GM23338 (cell line): ENCODE results near the gene AGFG2. TPM values are rescaled to one million over a fixed set of nuclear protein-coding genes. Genes with fewer than 3 reads are reported as not detected.
A peak's percentile ranks its signal among the peaks of the same experiment; 100 is the strongest.

Experiments
- ATAC-seq: fragments of 200-7000 bp; cut with Tn5 transposase; 3 replicates; pipeline ENCODE4 v1.9.1; 2020
- DNase-seq: peaks from one replicate; pipeline ENCODE4 v3.0.0-alpha.2; 2015; ENCODE audit warnings: low spot score
- H2AFZ ChIP-seq: fragments of 200-600 bp; sonication (generic); 2 replicates; pipeline ENCODE4 v1.8.0; 2016; ENCODE audit warnings: antibody characterized with exemption, mild to moderate bottlenecking, moderate library complexity
- H3F3A ChIP-seq: fragments of 200-600 bp; sonication (generic); replicated peaks from 2 replicates; pipeline ENCODE4 v1.8.0; 2017; ENCODE audit warnings: antibody characterized with exemption, mixed run types, low read depth
- H3K27ac ChIP-seq: fragments of 200-600 bp; sonication (generic); 2 replicates; pipeline ENCODE4 v1.6.1; 2016; ENCODE audit warnings: low read depth
- H3K27me3 ChIP-seq: fragments of 200-600 bp; sonication (generic); 2 replicates; pipeline ENCODE4 v1.8.0; 2016; ENCODE audit warnings: mild to moderate bottlenecking, mixed run types, moderate library complexity; ENCODE audit not compliant: insufficient read depth
- H3K36me3 ChIP-seq: fragments of 200-600 bp; sonication (generic); 2 replicates; pipeline ENCODE4 v1.8.0; 2016; ENCODE audit warnings: mild to moderate bottlenecking; ENCODE audit not compliant: insufficient read depth
- H3K4me1 ChIP-seq: fragments of 200-600 bp; sonication (generic); 2 replicates; pipeline ENCODE4 v1.8.0; 2016; ENCODE audit warnings: mild to moderate bottlenecking, moderate library complexity; ENCODE audit not compliant: insufficient read depth
- H3K4me2 ChIP-seq: fragments of 200-600 bp; sonication (generic); 2 replicates; pipeline ENCODE4 v1.7.1; 2017; ENCODE audit warnings: mixed run types
- H3K4me3 ChIP-seq: fragments of 200-600 bp; sonication (generic); 2 replicates; pipeline ENCODE4 v1.6.1; 2016; ENCODE audit warnings: mixed run types
- H3K79me2 ChIP-seq: fragments of 200-600 bp; sonication (generic); replicated peaks from 2 replicates; pipeline ENCODE4 v1.8.0; 2017; ENCODE audit warnings: mild to moderate bottlenecking; ENCODE audit not compliant: insufficient read depth
- H3K9me2 ChIP-seq: fragments of 200-600 bp; sonication (generic); 2 replicates; pipeline ENCODE4 v1.8.0; 2017; ENCODE audit not compliant: insufficient read depth
- H4K20me1 ChIP-seq: fragments of 200-600 bp; sonication (generic); replicated peaks from 2 replicates; pipeline ENCODE4 v1.8.0; 2017; ENCODE audit warnings: mild to moderate bottlenecking; ENCODE audit not compliant: insufficient read depth
- H3K27ac Mint-ChIP-seq: 2 replicates; pipeline ENCODE4 v1.8.0; 2020; ENCODE audit warnings: inconsistent platforms, mild to moderate bottlenecking, moderate library complexity, mixed read lengths
- H3K27me3 Mint-ChIP-seq: 3 replicates; pipeline ENCODE4 v1.8.0; 2022; ENCODE audit warnings: low read depth, mild to moderate bottlenecking, moderate library complexity, mixed read lengths, inconsistent platforms; ENCODE audit not compliant: insufficient read depth, poor library complexity
- H3K36me3 Mint-ChIP-seq: 3 replicates; pipeline ENCODE4 v1.8.0; 2021; ENCODE audit warnings: low read depth, mild to moderate bottlenecking, inconsistent platforms, moderate library complexity, mixed read lengths
- H3K4me1 Mint-ChIP-seq: 3 replicates; pipeline ENCODE4 v1.8.0; 2020; ENCODE audit warnings: mild to moderate bottlenecking, inconsistent platforms, mixed read lengths
- H3K4me3 Mint-ChIP-seq: 3 replicates; pipeline ENCODE4 v1.8.0; 2021; ENCODE audit warnings: moderate library complexity, mild to moderate bottlenecking, inconsistent platforms, mixed read lengths
- H3K9me3 Mint-ChIP-seq: 3 replicates; pipeline ENCODE4 v1.8.0; 2020; ENCODE audit warnings: moderate library complexity, mild to moderate bottlenecking, inconsistent platforms, mixed read lengths
- CTCF ChIP-seq, 2 experiments: fragments of 200-600 bp in 1 of 2; sonication (generic) in 1 of 2; conservative IDR thresholded peaks; 2 replicates each; pipeline versions ENCODE4 v1.5.1 to v1.6.1; 2016 to 2017; ENCODE audit warnings: antibody characterized with exemption in 2 of 2, low read depth in 2 of 2, mild to moderate bottlenecking in 2 of 2, moderate library complexity in 1 of 2
- EZH2 ChIP-seq: fragments of 200-600 bp; sonication (generic); IDR thresholded peaks from one replicate; pipeline ENCODE4 v1.8.0; 2017; ENCODE audit warnings: antibody characterized with exemption, mild to moderate bottlenecking, low read depth; ENCODE audit not compliant: unreplicated experiment
- EZH2phosphoT487 ChIP-seq: fragments of 200-600 bp; sonication (generic); IDR thresholded peaks from one replicate; pipeline ENCODE4 v1.8.1; 2018; ENCODE audit warnings: antibody characterized with exemption; ENCODE audit not compliant: unreplicated experiment
- STAT1 ChIP-seq: IDR thresholded peaks from one replicate; pipeline ENCODE4 v1.6.1; 2016; ENCODE audit warnings: antibody characterized with exemption; ENCODE audit not compliant: unreplicated experiment
- ZNF462 ChIP-seq: fragments of 250-450 bp; sonication (Bioruptor Pico); IDR thresholded peaks from 2 replicates; pipeline ENCODE4 v1.5.0; 2020; ENCODE audit warnings: mild to moderate bottlenecking, moderate library complexity
- polyA plus RNA-seq: library from polyadenylated mRNA; unstranded; fragments of >200 nt; fragmentation: Nextera tagmentation; extraction: Ambion mirVana; gene quantifications from 2 replicates; pipeline ENCODE4 v1.2.1, GENCODE V29; 2016
- total RNA-seq: library from RNA; depleted of rRNA; stranded (reverse); fragments of >200 nt; shearing (Covaris generic); gene quantifications from 2 replicates; pipeline ENCODE4 v1.2.3, GENCODE V29; 2014

Gene AGFG2
- total and polyA plus RNA-seq, 2 experiments from 2014 or later, result 2.3 to 8.9 TPM

- TF ChIP-seq ZNF462 (CRISPR knock-in tag), result no peak
- no peak for TF ChIP-seq EZH2
- TF ChIP-seq EZH2phosphoT487, result no peak
These were observed 24.1 kb downstream of the AGFG2 start (continued) for GRCh38 chr7:100563100-100563564.

GRCh38 chr7:100563809-100564400, 24.9 kb downstream of the AGFG2 start:
- Histone ChIP-seq H2AFZ (no peak overlapping the region), H4K20me1 (0 out of 2 replicates have a peak, but pooled peaks cover 2% of the 10 kb centered on the region), H3K27me3 (0 out of 2 replicates have a peak, but pooled peaks cover 2% of the 10 kb centered on the region), H3K9me2 (no peaks in the 10 kb centered on the region), H3K36me3 (no peaks in the 10 kb centered on the region), H3K4me2 (no peak overlapping the region), H3K4me1 (peaks cover 9% of the 10 kb centered on the region; the same call in 1 of the 2 replicates), H3K79me2 (no peaks in the 10 kb centered on the region), H3F3A (0 out of 2 replicates have a peak, but pooled peaks cover 5% of the 10 kb centered on the region), H3K27ac (no peak overlapping the region), H3K4me3 (no peak overlapping the region)
- no peaks in the 10 kb centered on the region for H3K9me3 Mint-ChIP-seq
- peaks cover 4% of the 10 kb centered on the region for H3K36me3 Mint-ChIP-seq
- no peak overlapping the region for H3K27ac Mint-ChIP-seq
- peak; percentile 74 for ATAC-seq
- no peak overlapping the region; the same call in 2 of the 3 replicates for H3K4me3 Mint-ChIP-seq
- H3K27me3 Mint-ChIP-seq, result peaks cover 16% of the 10 kb centered on the region
- H3K4me1 Mint-ChIP-seq, result peaks cover 24% of the 10 kb centered on the region
- peak; percentile 96 for DNase-seq
- TF ChIP-seq STAT1, result no peak
- TF ChIP-seq CTCF (conservative IDR thresholded peaks at IDR 0.05; ENCODE audit: low read depth in 2 of 2), result peak; percentile 93 to 94
- no peak for TF ChIP-seq ZNF462 (CRISPR knock-in tag)
